HL-60 (cell line): ENCODE measurements around the gene MICAL2.

Experiments
- GABPA ChIP-seq: IDR thresholded peaks from 2 replicates; pipeline ENCODE4 v1.6.1; 2012; ENCODE audit warnings: low read depth
- POLR2AphosphoS5 ChIP-seq: IDR thresholded peaks from 2 replicates; pipeline ENCODE4 v1.6.1; 2012; ENCODE audit warnings: low read depth
- TF ChIP-seq, protein P1 (sequence below): IDR thresholded peaks from one replicate; pipeline ENCODE4 v1.5.1; 2011; ENCODE audit warnings: low read length, control low read depth, inconsistent platforms; ENCODE audit not compliant: insufficient read depth

DNA sequence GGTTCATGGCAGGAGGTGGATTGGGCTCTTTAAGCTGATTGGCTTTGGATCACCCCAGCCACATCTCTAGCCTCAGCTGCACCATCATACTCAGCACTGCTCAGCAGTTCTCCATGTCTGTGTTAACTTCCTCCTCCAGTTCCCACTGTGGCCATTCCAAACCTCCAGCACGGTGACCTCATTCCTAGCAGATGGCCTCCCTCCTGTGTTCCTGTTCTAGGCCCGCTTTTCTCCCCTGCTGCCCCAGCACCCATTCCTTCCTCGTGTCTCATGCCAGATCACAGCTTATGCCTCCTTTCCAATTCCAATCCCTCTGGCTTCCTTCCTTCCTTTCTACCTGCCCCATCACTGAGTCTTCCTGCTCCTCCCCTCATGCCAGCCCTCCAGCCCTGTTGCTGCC lies 96.1 kb downstream of the MICAL2 start:
- TF ChIP-seq, protein P1, sequence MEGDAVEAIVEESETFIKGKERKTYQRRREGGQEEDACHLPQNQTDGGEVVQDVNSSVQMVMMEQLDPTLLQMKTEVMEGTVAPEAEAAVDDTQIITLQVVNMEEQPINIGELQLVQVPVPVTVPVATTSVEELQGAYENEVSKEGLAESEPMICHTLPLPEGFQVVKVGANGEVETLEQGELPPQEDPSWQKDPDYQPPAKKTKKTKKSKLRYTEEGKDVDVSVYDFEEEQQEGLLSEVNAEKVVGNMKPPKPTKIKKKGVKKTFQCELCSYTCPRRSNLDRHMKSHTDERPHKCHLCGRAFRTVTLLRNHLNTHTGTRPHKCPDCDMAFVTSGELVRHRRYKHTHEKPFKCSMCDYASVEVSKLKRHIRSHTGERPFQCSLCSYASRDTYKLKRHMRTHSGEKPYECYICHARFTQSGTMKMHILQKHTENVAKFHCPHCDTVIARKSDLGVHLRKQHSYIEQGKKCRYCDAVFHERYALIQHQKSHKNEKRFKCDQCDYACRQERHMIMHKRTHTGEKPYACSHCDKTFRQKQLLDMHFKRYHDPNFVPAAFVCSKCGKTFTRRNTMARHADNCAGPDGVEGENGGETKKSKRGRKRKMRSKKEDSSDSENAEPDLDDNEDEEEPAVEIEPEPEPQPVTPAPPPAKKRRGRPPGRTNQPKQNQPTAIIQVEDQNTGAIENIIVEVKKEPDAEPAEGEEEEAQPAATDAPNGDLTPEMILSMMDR, result no peak
- no peak for TF ChIP-seq POLR2AphosphoS5
- no peak for TF ChIP-seq GABPA
